ENCODE data around the gene DIPK1B. TPM values are rescaled to one million over a fixed set of nuclear protein-coding genes. Genes with fewer than 3 reads are reported as not detected.

The DIPK1B gene
- polyA plus RNA-seq, 1 of the 3 experiments (the other 2 are of a cell fraction), result 24.5 TPM

DNA sequence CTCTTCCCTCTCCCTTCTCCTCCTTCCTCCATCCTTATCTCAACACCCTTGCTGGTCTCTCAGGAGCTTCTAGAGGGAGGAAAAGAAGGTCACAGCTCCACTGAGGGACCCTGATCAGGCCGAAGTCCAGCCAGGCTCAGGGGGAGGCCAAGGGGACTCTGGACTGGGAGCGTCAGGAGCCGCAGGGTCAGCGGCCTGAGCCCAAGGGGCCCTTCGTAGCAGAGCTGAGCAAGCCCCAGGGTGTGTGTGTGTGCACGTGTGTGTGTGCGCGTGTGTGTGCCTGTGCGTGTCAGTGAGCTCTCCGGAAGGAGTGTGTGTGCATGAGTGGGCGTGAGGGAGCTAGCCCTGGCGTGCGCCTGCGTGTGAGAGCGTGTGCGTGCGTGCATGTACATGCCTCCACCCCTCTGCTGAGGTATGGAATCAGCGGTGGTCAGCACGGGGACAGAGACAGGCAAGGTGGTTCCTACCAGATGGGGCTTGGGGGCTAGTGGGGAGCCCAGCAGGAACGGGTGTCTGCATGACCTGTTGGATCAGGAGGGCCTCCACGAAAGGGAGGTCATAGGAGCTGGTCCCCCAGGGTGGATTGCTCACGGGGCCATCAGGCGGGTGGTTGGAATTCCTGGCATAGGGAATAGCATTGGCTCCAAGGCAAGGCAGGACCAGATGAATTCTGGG lies 15.1 kb upstream of the DIPK1B start:
- Histone ChIP-seq H3K4me3 (ENCODE audit: low read depth in 2 of 2, low read length in 1 of 2) (no peak overlapping the region), H2AFZ (ENCODE audit: low read depth) (no peak overlapping the region), H3K9me2 (no peaks in the 10 kb centered on the region), H3K4me1 (ENCODE audit: control insufficient read depth in 1 of 2, insufficient read depth in 2 of 2, low read depth in 1 of 2, low read length in 1 of 2) (peaks cover 0 to 27% of the 10 kb centered on the region in 2 experiments; a peak in 1 of 4 replicates), H3K9ac (no peak overlapping the region), H3K36me3 (replicated peaks in 1 of 2; ENCODE audit: control insufficient read depth in 1 of 2, insufficient read depth in 2 of 2, low read length in 1 of 2) (no peaks in the 10 kb centered on the region), H3K9me3 (no peaks in the 10 kb centered on the region), H3K79me2 (ENCODE audit: insufficient read depth) (no peaks in the 10 kb centered on the region), H3K27ac (ENCODE audit: low read depth in 2 of 2, low read length in 1 of 2) (no peak overlapping the region), H3K27me3 (ENCODE audit: insufficient read depth) (no peaks in the 10 kb centered on the region; the same call in 1 of the 2 replicates), H3K4me2 (no peak overlapping the region), H3F3A (replicated peaks; ENCODE audit: insufficient read depth) (no peaks in the 10 kb centered on the region), H4K20me1 (ENCODE audit: insufficient read depth) (no peaks in the 10 kb centered on the region)
- WGBS (ENCODE audit: low lambda C conversion rate), result 76% methylated on average over 20 of the region's 23 CpGs
- no peak for DNase-seq
- ChIA-PET CTCF (interaction anchor here (0.8 to 4.2 kb wide), 4 partner anchors 25 to 66 kb away, joined by 3 to 18 read pairs (median 4); no protein-coding TSS in a partner anchor), POLR2A (no interaction called here)
- TF ChIP-seq MXI1 (IDR thresholded peaks at IDR 0.05; ENCODE audit: low read depth, low read length) (no peak), NRF1 (IDR thresholded peaks at IDR 0.05; ENCODE audit: low read depth, low read length) (no peak), NFIC (IDR thresholded peaks at IDR 0.05; ENCODE audit: borderline replicate concordance) (no peak), TCF12 (IDR thresholded peaks at IDR 0.05) (no peak), YY1 (IDR thresholded peaks at IDR 0.05; ENCODE audit: low read depth) (no peak), FOSL2 (IDR thresholded peaks at IDR 0.05; ENCODE audit: borderline replicate concordance, low read depth) (no peak), ZBTB33 (IDR thresholded peaks at IDR 0.05; ENCODE audit: borderline replicate concordance, low read depth) (no peak), TEAD4 (IDR thresholded peaks at IDR 0.05; ENCODE audit: borderline replicate concordance, insufficient read depth) (no peak), RXRA (IDR thresholded peaks at IDR 0.05; ENCODE audit: borderline replicate concordance, low read depth) (no peak), MEF2A (IDR thresholded peaks at IDR 0.05; ENCODE audit: borderline replicate concordance, low read depth) (no peak)

DNA sequence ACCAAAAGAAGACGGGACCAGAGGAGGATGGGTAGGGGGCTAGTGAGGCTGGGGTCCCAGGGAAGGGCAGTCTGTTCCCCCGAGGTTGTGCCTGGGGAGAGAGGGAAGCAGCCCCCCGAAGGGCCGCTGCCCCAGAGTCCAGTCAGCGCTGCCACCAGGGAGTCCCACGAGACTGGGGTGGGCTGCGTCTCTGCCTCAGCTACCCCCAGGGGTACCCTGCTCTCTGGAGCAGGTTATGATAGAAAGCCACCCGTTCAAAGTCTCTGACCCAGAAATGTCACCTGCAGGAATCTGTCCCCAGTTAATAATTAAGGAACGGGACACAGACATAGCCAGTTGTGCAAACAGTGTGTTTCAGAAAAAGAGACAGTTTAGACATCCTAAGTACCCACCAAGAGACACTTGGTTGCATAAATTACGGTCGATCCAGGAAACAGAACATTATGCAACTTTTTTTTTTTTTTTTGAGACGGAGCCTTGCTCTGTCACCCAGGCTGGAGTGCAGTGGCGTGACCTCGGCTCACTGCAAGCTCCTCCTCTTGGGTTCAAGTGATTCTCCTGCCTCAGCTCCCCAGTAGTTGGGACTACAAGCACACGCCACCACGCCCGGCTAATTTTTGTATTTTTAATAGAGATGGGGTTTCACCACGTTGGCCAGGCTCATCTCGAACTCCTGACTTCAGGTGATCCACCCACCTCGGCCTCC lies 14.4 kb upstream of the DIPK1B start:
- Histone ChIP-seq H3K4me3 (ENCODE audit: low read depth in 2 of 2, low read length in 1 of 2) (no peak overlapping the region), H2AFZ (ENCODE audit: low read depth) (no peak overlapping the region), H3K9me2 (no peaks in the 10 kb centered on the region), H3K4me2 (no peak overlapping the region), H4K20me1 (ENCODE audit: insufficient read depth) (no peaks in the 10 kb centered on the region), H3K9ac (no peak overlapping the region), H3K27me3 (ENCODE audit: insufficient read depth) (no peaks in the 10 kb centered on the region; the same call in 1 of the 2 replicates), H3K9me3 (no peaks in the 10 kb centered on the region), H3K27ac (ENCODE audit: low read depth in 2 of 2, low read length in 1 of 2) (no peak overlapping the region), H3F3A (replicated peaks; ENCODE audit: insufficient read depth) (no peaks in the 10 kb centered on the region), H3K4me1 (ENCODE audit: control insufficient read depth in 1 of 2, insufficient read depth in 2 of 2, low read depth in 1 of 2, low read length in 1 of 2) (peaks cover 0 to 27% of the 10 kb centered on the region in 2 experiments; a peak in 1 of 4 replicates), H3K36me3 (replicated peaks in 1 of 2; ENCODE audit: control insufficient read depth in 1 of 2, insufficient read depth in 2 of 2, low read length in 1 of 2) (no peaks in the 10 kb centered on the region), H3K79me2 (ENCODE audit: insufficient read depth) (no peaks in the 10 kb centered on the region)
- no peak for DNase-seq
- POLR2A ChIA-PET, result no interaction called here
- CTCF ChIA-PET, result interaction anchor here (0.8 to 4.2 kb wide), 6 partner anchors 10 to 210 kb away, joined by 3 to 18 read pairs (median 3); no protein-coding TSS in a partner anchor
- WGBS (ENCODE audit: low lambda C conversion rate), result 65% methylated on average over 18 of the region's 20 CpGs
- TF ChIP-seq USF1 (IDR thresholded peaks at IDR 0.05; ENCODE audit: borderline replicate concordance, low read depth), result no peak
- no peak for TF ChIP-seq FOSL2 (IDR thresholded peaks at IDR 0.05; ENCODE audit: borderline replicate concordance, low read depth)
- no peak for TF ChIP-seq YY1 (IDR thresholded peaks at IDR 0.05; ENCODE audit: low read depth)

Measured in SK-N-SH (cell line).